HG02623 (cell line): Measurements from ENCODE around the gene PRSS36.
"Not testable (repeated sequence)": the region's sequence is repeated elsewhere in the genome, so short reads cannot be mapped to it uniquely, and the experiment has no call there.

Experiments used
- ATAC-seq: cut with Tn5 transposase; IDR thresholded peaks from one replicate; pipeline ENCODE4 v1.9.1; 2021; ENCODE audit warnings: moderate library complexity; ENCODE audit not compliant: unreplicated experiment

PRSS36 gene

DNA sequence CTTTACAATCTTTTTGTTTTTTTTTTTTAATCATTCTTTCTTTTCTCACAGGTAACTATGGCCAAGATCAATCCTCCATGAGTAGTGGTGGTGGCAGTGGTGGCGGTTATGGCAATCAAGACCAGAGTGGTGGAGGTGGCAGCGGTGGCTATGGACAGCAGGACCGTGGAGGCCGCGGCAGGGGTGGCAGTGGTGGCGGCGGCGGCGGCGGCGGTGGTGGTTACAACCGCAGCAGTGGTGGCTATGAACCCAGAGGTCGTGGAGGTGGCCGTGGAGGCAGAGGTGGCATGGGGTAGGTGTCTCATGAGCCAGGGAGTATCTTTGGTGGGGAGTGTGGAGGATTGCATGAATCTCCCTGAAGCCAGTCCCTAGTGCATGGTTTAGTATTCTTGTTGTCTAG lies 35.0 kb upstream of the PRSS36 start:
- ATAC-seq, result no peak

DNA sequence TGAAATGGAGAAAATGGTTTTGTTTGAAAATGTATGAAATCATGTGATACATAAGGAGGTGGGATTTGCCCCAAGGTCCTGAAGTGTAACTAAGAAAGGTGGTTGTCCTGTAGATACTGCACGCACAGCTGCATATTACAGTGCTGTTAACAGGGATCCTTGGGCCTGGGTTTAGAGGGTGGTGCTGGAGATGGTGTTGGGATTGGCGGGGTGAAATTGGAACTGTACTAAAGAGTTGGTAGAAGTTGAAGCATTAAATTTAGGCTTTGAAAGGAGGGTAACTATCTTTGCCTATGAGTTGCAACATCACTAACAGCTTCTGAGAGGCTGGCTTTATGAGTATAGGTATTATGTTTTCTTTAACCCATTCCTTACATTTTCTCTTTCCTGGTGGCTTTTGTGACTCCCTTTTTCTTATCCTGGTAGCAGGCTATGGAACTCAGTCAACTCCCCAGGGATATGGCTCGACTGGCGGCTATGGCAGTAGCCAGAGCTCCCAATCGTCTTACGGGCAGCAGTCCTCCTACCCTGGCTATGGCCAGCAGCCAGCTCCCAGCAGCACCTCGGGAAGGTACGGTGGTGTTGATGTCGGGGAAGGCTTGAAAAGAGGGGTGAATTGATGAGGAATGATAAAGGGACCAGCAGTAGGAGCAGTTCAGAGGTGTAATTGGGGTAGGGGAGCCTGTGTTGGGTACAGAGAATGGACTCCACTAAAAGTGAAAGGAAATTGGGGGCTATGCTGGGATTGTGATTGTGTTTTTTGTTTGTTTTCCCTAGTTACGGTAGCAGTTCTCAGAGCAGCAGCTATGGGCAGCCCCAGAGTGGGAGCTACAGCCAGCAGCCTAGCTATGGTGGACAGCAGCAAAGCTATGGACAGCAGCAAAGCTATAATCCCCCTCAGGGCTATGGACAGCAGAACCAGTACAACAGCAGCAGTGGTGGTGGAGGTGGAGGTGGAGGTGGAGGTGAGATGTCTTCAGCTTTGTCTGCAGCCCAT lies 33.9 kb upstream of the PRSS36 start:
- no peak for ATAC-seq

- no peak for ATAC-seq
Measured at GRCh38 chr16:31182391-31182790, 32.5 kb upstream of the PRSS36 start.

GRCh38 chr16:31181102-31181830 lies 31.4 kb upstream of the PRSS36 start:
- no peak for ATAC-seq

DNA sequence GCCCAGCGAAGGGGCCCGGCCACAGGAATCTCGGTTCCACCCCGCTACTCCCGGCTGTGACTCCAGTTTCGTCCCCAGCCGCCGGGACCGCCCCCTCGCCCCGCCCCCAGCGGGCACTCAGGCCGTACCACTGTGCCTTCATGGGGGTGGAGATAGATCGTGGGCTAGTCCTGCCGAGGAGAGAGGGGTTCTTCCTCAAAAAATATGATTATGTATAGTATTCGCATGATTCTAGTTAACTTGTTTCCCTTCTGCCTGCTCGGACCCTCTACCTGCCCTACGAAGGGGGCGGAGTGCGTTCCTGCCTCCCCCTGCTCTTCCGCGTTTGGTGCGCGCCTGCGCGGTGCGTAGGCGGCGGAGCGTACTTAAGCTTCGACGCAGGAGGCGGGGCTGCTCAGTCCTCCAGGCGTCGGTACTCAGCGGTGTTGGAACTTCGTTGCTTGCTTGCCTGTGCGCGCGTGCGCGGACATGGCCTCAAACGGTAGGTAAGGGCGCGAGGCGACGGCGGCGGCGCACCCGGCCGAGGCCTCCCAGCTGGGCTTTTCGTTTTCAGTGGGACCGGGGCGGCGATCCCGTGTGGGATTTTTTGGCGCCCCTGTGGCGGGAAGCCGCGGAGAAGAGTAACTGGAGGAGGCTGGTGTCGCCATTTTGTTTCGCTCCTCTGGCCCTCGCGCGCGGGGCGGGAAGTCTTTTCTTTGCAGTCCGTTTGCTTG lies 30.0 kb upstream of the PRSS36 start, which contains the start of gene FUS:
Gene FUS (plus strand): TSS at position 393 of the 713 bp plus-strand sequence. CDS start 76 bp downstream, at position 469.
- ATAC-seq, result peak; percentile 48

DNA sequence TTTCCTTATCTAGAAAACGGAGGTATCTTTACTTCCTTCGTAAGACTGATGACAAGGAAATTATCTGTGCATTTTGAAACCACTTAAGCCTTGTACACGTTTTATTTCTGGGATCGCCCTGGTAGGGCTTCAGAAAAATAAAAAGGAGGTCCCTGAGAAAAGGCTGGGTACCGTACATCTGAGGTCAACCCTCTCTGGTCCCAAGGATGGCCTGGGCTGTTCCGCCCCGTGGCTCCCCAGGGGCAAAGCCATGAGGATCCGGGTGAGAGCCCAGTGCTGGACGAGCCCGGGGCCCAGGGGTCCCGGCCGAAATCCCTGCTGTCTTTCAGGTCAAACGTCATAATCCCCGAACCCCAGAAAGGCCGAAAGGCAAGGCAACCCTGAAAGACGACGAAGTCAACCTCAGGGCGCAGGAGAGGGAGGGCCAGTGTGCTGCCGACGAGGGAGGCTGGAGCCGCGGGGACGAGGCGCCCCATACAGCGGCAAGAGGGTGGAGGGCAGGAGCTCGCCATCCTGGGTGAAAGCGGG lies 29.4 kb upstream of the PRSS36 start:
- peak; percentile 1 for ATAC-seq

- ATAC-seq, result no peak
Measured at GRCh38 chr16:31177136-31177535, 27.3 kb upstream of the PRSS36 start.

- not testable (repeated sequence) for ATAC-seq
Measured at GRCh38 chr16:31170048-31170447, 20.2 kb upstream of the PRSS36 start.

- no peak for ATAC-seq
Measured at GRCh38 chr16:31168848-31169247, 19.0 kb upstream of the PRSS36 start.

DNA sequence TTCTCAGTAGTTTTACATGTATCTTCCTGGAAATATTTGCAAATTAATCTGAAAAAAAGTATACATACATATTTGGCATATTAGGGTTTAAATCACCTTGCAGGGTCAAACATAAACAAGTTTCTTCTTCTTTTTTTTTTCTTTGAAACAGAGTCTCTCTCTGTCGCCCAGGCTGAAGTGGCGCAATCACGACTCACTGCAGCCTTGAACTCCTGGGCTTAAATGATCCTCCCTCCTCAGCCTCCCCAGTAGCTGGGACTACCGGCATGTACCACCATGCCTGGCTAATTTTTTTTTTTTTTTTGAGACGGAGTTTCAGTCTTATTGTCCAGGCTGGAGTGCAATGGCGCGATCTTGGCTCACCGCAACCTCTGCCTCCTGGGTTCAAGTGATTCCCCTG lies 17.4 kb upstream of the PRSS36 start:
- no peak for ATAC-seq

GRCh38 chr16:31157136-31157535 lies 7.3 kb upstream of the PRSS36 start:
- no peak for ATAC-seq

DNA sequence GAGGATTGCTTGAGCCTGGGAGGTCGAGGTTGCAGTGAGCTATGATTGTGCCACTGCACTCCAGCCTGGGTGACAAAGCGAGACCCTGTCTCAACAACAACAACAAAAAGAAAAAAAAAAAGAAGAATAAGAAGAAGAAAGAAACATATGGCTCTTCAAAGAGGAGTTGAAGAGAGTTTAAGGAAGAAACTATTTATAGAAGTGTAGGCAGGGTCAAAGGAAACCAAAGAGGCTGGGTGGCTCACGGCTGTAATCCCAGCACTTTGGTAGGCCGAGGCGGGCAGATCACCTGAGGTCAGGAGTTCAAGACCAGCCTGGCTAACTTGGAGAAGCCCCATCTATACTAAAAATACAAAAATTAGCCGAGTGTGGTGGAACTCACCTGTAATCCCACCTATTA lies 1.1 kb upstream of the PRSS36 start:
- ATAC-seq, result not testable (repeated sequence)

DNA sequence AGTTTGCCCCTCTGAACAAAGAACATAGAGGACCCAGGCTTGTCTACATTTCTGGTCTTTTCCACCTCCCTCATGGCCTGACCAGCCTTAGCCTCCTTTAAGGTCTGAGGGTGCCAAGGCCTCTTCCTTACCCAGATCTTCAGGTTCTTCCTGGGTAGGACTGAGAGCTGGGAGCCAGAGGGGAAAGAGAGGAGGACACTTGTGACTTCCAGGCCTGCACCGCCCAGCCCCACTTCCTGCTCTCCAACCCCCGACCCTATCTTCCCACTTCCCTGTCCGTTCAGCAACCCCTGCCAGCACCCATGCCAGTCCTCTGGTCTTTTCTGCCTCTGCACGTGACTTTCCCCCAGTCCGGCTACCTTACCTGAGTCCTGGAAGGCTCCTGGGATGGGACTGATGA lies 534 bp downstream of the PRSS36 start:
- no peak for ATAC-seq

GRCh38 chr16:31148896-31149295 lies 970 bp downstream of the PRSS36 start:
- no peak for ATAC-seq

GRCh38 chr16:31148281-31148728 lies 1.6 kb downstream of the PRSS36 start:
- no peak for ATAC-seq

GRCh38 chr16:31147574-31147973 lies 2.3 kb downstream of the PRSS36 start:
- no peak for ATAC-seq

- ATAC-seq, result no peak
Measured at GRCh38 chr16:31145398-31145990, 4.4 kb downstream of the PRSS36 start.

GRCh38 chr16:31144418-31144817 lies 5.4 kb downstream of the PRSS36 start:
- ATAC-seq, result not testable (repeated sequence)

DNA sequence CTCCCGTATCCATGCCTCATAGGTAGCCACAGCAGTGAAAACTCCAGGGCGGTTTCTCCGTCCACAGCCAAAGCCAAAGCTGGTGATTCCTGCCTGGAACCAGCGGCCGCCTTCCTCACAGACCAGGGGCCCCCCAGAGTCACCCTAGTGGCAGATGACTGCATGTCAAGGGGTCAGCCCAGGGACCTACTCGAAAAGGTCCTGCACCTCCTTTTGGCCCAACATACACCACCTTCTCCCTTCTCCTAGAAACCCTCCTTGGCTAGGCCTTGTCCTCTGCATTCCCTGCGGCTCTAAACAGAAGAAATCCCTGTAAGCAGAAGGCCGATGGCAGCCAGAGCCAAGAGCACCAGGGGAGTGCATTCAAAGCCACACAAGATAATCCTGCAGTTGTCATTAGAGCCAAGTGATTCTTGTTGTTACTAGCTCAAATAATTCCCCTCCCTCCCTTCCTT lies 6.1 kb downstream of the PRSS36 start:
- no peak for ATAC-seq

- no peak for ATAC-seq
Measured at GRCh38 chr16:31143011-31143693, 6.7 kb downstream of the PRSS36 start.
